Fibroblast of pulmonary artery (primary cell): ENCODE measurements around the gene KCNIP4.

Experiments
- DNase-seq: peaks from one replicate; pipeline ENCODE4 v3.0.0-alpha.2; 2010; ENCODE audit warnings: low read depth
- H3K4me3 ChIP-seq: replicated peaks from 2 replicates; pipeline ENCODE4 v1.5.1; 2011; ENCODE audit warnings: low read depth, mild to moderate bottlenecking, control low read depth, low read length, moderate library complexity
- CTCF ChIP-seq: IDR thresholded peaks from 2 replicates; pipeline ENCODE4 v1.5.1; 2011; ENCODE audit warnings: mild to moderate bottlenecking, control low read depth, low read length, inconsistent platforms; ENCODE audit errors: missing control alignments

Gene KCNIP4

GRCh38 chr4:21692241-21692640 is 256.3 kb downstream of the KCNIP4 start:
- no peak for DNase-seq

GRCh38 chr4:21688596-21689265 is 259.8 kb downstream of the KCNIP4 start:
- TF ChIP-seq CTCF = no peak
- no peak overlapping the region for H3K4me3 ChIP-seq
- DNase-seq = no peak

More at GRCh38 chr4:21692241-21692640, 256.3 kb downstream of the KCNIP4 start:
- no peak for TF ChIP-seq CTCF
- no peak overlapping the region for H3K4me3 ChIP-seq

- TF ChIP-seq CTCF = no peak
- no peak overlapping the region for H3K4me3 ChIP-seq
- no peak for DNase-seq
Measured at GRCh38 chr4:21685911-21686310, 262.7 kb downstream of the KCNIP4 start.

GRCh38 chr4:21680326-21680898 is 268.2 kb downstream of the KCNIP4 start:
- no peak for DNase-seq
- H3K4me3 ChIP-seq = no peak overlapping the region
- no peak for TF ChIP-seq CTCF

- no peak for DNase-seq
Measured at GRCh38 chr4:21678711-21679110, 269.9 kb downstream of the KCNIP4 start.

GRCh38 chr4:21677173-21677572 is 271.4 kb downstream of the KCNIP4 start:
- no peak overlapping the region for H3K4me3 ChIP-seq
- no peak for DNase-seq
- TF ChIP-seq CTCF = no peak

More at GRCh38 chr4:21678711-21679110, 269.9 kb downstream of the KCNIP4 start:
- TF ChIP-seq CTCF = no peak
- H3K4me3 ChIP-seq = no peak overlapping the region

- no peak for DNase-seq
- no peak for TF ChIP-seq CTCF
- H3K4me3 ChIP-seq = no peak overlapping the region
Measured at GRCh38 chr4:21664355-21664754, 284.2 kb downstream of the KCNIP4 start.
